ENCODE results near the gene LAYN. TPM values are rescaled to one million over a fixed set of nuclear protein-coding genes. Genes with fewer than 3 reads are reported as not detected.

Gene LAYN
- total and polyA plus RNA-seq, 7 donors: 0.60 to 12.6 (median 8.0) TPM

DNA sequence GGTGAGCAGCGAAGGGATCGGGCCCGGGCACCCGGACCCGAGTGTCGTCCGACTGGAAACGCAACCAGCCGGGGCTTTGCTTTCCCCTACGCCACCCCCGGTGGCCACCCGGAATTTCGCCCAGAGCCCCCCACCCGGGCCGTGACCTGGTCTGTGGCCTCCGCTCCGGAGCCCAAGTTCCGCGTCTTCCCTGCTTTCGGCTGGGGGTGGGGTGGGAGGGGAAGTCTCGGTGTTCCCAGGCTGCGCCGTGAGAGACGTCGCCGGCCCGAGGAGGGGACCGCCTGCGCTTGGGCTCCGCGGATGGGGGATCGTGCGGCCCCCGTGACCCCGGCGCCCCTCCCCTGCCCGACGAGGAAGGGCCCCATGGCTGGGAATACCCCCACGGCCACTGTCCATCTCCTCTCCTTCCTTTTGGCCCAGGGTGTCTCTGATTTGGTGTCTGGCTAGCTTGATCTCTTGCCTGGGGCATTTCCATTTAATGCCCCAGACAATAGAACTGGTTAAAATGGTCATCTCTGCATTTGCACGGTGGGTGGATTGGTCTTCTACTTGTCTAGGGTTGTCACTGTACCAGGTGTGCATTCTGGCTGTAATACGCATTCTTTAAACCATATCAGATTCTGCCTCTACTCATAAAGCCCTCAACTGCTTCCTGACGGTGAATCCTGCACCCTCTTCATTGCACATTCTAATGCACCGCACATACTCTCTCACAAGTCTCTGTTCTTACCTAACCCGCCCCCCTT is 62.5 kb downstream of the LAYN start:
- DNase-seq (peak in 1 of 2 donors; percentile 59), ATAC-seq (peak; percentile 16 to 57 (median 36))
- no peaks in the 10 kb centered on the region for H3K9me3 ChIP-seq
- H3K36me3 ChIP-seq (ENCODE audit: insufficient read depth in 1 of 2, low read depth in 1 of 2): no peaks in the 10 kb centered on the region
- TF ChIP-seq, protein P1, sequence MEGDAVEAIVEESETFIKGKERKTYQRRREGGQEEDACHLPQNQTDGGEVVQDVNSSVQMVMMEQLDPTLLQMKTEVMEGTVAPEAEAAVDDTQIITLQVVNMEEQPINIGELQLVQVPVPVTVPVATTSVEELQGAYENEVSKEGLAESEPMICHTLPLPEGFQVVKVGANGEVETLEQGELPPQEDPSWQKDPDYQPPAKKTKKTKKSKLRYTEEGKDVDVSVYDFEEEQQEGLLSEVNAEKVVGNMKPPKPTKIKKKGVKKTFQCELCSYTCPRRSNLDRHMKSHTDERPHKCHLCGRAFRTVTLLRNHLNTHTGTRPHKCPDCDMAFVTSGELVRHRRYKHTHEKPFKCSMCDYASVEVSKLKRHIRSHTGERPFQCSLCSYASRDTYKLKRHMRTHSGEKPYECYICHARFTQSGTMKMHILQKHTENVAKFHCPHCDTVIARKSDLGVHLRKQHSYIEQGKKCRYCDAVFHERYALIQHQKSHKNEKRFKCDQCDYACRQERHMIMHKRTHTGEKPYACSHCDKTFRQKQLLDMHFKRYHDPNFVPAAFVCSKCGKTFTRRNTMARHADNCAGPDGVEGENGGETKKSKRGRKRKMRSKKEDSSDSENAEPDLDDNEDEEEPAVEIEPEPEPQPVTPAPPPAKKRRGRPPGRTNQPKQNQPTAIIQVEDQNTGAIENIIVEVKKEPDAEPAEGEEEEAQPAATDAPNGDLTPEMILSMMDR (IDR thresholded peaks at IDR 0.05): no peak
- H3K27me3 ChIP-seq (ENCODE audit: insufficient read depth in 3 of 3, low read length in 2 of 3): no peaks in the 10 kb centered on the region
- peak overlapping the region; percentile 94 for H3K27ac ChIP-seq
- peaks cover 27% of the 10 kb centered on the region for H3K4me1 ChIP-seq
- intact Hi-C loops (cut with DNase I): loop anchor here (1.0 to 10.0 kb wide), 6 partner anchors 92 to 239 kb away; no protein-coding TSS in a partner anchor
- WGBS, 3 donors: 0 to 2% (median 1%) methylated on average over 30 to 44 of the region's 44 CpGs
- H3K4me3 ChIP-seq: peak overlapping the region; percentile 82

DNA sequence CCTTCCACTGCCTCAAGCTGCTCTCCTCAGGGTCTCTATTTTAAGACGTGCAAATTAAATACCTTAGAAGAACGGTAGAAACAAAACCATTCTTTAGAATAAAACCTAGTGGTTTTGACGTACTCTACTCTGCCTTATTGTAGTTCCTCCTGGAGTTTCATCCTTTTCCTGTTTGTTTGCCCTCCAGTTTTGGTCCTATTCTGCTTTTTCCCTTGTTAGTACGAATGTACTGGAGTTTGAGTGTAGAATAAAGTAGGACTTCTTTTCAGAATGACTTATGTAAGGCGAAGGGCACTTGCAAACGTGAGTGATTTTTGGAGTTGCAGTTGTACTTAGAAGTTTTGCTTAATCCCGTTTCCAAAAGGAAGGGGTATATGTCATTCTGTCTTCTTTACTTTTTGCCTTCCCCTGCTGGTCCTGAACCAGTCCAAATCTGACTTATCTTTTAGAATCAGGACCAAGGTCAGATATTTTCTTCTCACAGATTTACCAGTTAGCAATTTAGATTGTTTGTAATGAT is 63.2 kb downstream of the LAYN start:
- Histone ChIP-seq H3K9me3 (no peaks in the 10 kb centered on the region), H3K4me1 (peaks cover 27% of the 10 kb centered on the region), H3K4me3 (peak overlapping the region; percentile 82), H3K27me3 (ENCODE audit: insufficient read depth in 3 of 3, low read length in 2 of 3) (no peaks in the 10 kb centered on the region), H3K27ac (peak overlapping the region; percentile 94), H3K36me3 (ENCODE audit: insufficient read depth in 1 of 2, low read depth in 1 of 2) (no peaks in the 10 kb centered on the region)
- ATAC-seq (no peak), DNase-seq (no peak)
- WGBS, 3 donors: 13 to 14% (median 14%) methylated on average over 7 of the region's 7 CpGs
- intact Hi-C loops (cut with DNase I): loop anchor here (2.0 to 10.0 kb wide), 5 partner anchors 91 to 239 kb away; no protein-coding TSS in a partner anchor
- TF ChIP-seq, protein P1 (IDR thresholded peaks at IDR 0.05): no peak

DNA sequence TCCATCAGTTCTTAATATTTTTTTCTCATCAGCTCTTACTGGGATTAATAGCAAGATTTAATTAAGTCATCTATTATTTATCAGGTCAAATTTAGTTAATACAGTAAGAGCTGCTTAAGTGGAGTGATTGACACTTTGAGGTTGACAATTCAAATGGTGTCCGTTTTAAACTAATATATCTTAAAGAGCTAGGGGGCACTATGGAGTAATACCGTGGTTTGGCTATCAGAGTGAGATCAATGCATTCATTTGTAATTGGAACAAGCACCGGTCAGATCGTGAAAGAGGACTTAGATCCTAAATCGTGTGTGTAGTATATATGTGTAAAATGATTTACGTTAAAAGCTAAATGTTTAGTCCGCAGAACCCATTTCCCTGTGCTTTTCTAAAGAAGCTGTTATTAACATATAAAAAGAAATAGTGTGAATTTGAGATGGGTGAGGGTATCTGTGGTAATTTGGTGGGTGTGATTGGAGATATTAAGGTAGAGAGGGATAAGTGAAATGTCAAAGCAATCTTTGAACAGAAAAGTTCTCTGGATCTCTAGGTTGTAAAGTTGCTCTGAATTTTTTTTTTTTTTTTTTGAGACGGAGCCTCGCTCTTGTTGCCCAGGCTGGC is 64.0 kb downstream of the LAYN start:
- Histone ChIP-seq H3K27me3 (ENCODE audit: insufficient read depth in 3 of 3, low read length in 2 of 3) (no peaks in the 10 kb centered on the region), H3K9me3 (no peaks in the 10 kb centered on the region), H3K4me1 (peaks cover 27% of the 10 kb centered on the region), H3K4me3 (peak overlapping the region; percentile 82), H3K36me3 (ENCODE audit: insufficient read depth in 1 of 2, low read depth in 1 of 2) (no peaks in the 10 kb centered on the region), H3K27ac (peak overlapping the region; percentile 94)
- ATAC-seq (no peak), DNase-seq (no peak)
- 30 to 39% (median 35%) methylated on average over 9 of the region's 9 CpGs for WGBS, 3 donors
- TF ChIP-seq, protein P1 (IDR thresholded peaks at IDR 0.05): peak; percentile 55
- intact Hi-C loops (cut with DNase I): loop anchor here (5.0 to 10.0 kb wide), 4 partner anchors 90 to 238 kb away; no protein-coding TSS in a partner anchor

DNA sequence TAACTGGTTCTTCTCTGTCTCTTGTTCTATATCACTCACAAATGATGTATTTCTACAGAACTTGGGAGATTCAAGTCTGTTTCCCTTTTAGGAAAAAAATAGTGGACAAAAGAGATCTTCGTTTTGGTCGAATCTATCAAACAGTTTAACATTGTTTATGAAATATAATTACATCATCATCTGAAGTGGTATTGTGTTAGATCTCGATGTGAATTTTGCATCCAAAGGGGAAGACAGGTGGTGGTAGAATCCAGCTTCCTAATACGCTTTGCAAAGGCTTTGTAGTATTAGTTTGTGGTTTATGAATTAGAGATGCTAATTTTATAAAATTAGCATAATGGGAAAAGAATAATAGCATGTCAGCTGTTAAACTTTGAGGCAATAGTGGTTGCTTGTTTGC is 65.2 kb downstream of the LAYN start:
- Histone ChIP-seq H3K27ac (no peak overlapping the region), H3K4me3 (peak overlapping the region; percentile 15), H3K27me3 (ENCODE audit: insufficient read depth in 3 of 3, low read length in 2 of 3) (no peaks in the 10 kb centered on the region), H3K9me3 (no peaks in the 10 kb centered on the region), H3K36me3 (ENCODE audit: insufficient read depth in 1 of 2, low read depth in 1 of 2) (no peaks in the 10 kb centered on the region), H3K4me1 (peaks cover 27% of the 10 kb centered on the region)
- DNase-seq: no peak
- TF ChIP-seq, protein P1 (IDR thresholded peaks at IDR 0.05): no peak
- WGBS, 3 donors: 29 to 43% (median 30%) methylated on average over 4 of the region's 4 CpGs
- ATAC-seq: no peak
- intact Hi-C loops (cut with DNase I): loop anchor here (10.0 kb wide), 2 partner anchors 89 to 129 kb away; no protein-coding TSS in a partner anchor

All from psoas muscle (tissue), 8 donors.